Activated effector memory CD4-positive, alpha-beta T cell treated with Interleukin-2 at 50 U/mL for 16 hours (primary cell): ENCODE results near the gene PPP1R2.

ENCODE experiments used
- DNase-seq: peaks from one replicate; pipeline ENCODE4 v3.0.0-alpha.2; 2020

Gene PPP1R2

GRCh38 chr3:195563317-195563716 lies 20.2 kb upstream of the PPP1R2 start:
- no peak for DNase-seq

- DNase-seq: no peak
These were observed 16.7 kb upstream of the PPP1R2 start for GRCh38 chr3:195559723-195560409.

GRCh38 chr3:195558602-195559001 lies 15.5 kb upstream of the PPP1R2 start:
- DNase-seq: no peak

- no peak for DNase-seq
These were observed 14.2 kb upstream of the PPP1R2 start for GRCh38 chr3:195557322-195557721.

GRCh38 chr3:195556390-195556789 lies 13.3 kb upstream of the PPP1R2 start:
- DNase-seq: no peak

- no peak for DNase-seq
These were observed 12.0 kb upstream of the PPP1R2 start for GRCh38 chr3:195555110-195555509.

- no peak for DNase-seq
These were observed 11.3 kb upstream of the PPP1R2 start for GRCh38 chr3:195554458-195554857.

GRCh38 chr3:195553268-195553667 lies 10.1 kb upstream of the PPP1R2 start:
- DNase-seq: no peak

GRCh38 chr3:195551381-195551978 lies 8.4 kb upstream of the PPP1R2 start:
- no peak for DNase-seq

- no peak for DNase-seq
These were observed 7.6 kb upstream of the PPP1R2 start for GRCh38 chr3:195550723-195551122.

- peak; percentile 76 for DNase-seq
These were observed 6.9 kb upstream of the PPP1R2 start for GRCh38 chr3:195549931-195550519.

- DNase-seq: no peak
These were observed 5.9 kb upstream of the PPP1R2 start for GRCh38 chr3:195548987-195549386.

- no peak for DNase-seq
These were observed 5.4 kb upstream of the PPP1R2 start for GRCh38 chr3:195548501-195548900.

- no peak for DNase-seq
These were observed 4.9 kb upstream of the PPP1R2 start for GRCh38 chr3:195548006-195548405.

- DNase-seq: no peak
These were observed 3.0 kb upstream of the PPP1R2 start for GRCh38 chr3:195546130-195546560.

- no peak for DNase-seq
These were observed 1.5 kb upstream of the PPP1R2 start for GRCh38 chr3:195544634-195545033.

GRCh38 chr3:195544230-195544536 lies 1.1 kb upstream of the PPP1R2 start:
- no peak for DNase-seq

- no peak for DNase-seq
These were observed 540 bp upstream of the PPP1R2 start for GRCh38 chr3:195543500-195544229.

GRCh38 chr3:195542316-195542697 lies 818 bp downstream of the PPP1R2 start:
- no peak for DNase-seq

GRCh38 chr3:195540511-195540910 lies 2.6 kb downstream of the PPP1R2 start:
- DNase-seq: no peak

- DNase-seq: no peak
These were observed 3.1 kb downstream of the PPP1R2 start for GRCh38 chr3:195540027-195540426.

GRCh38 chr3:195539479-195539878 lies 3.6 kb downstream of the PPP1R2 start:
- no peak for DNase-seq

GRCh38 chr3:195537995-195538394 lies 5.1 kb downstream of the PPP1R2 start:
- DNase-seq: no peak

- no peak for DNase-seq
These were observed 7.8 kb downstream of the PPP1R2 start for GRCh38 chr3:195535293-195535692.
